IMR-90 (cell line): Measurements from ENCODE around the gene AFM. TPM values are rescaled to one million over a fixed set of nuclear protein-coding genes. Genes with fewer than 3 reads are reported as not detected.

ENCODE experiments used
- ATAC-seq: fragments of 200-7000 bp; cut with Tn5 transposase; 2 replicates; pipeline ENCODE4 v1.9.1; 2020; ENCODE audit warnings: low read depth, mild to moderate bottlenecking, moderate library complexity
- BruUV-seq: library from RNA; stranded (reverse); fragments of 400-500 nt; replicated peaks from 2 replicates; lab custom pipeline; 2021; lab: Mats Ljungman, UMichigan
- CTCF ChIA-PET: fragments of 300-600 bp; formaldehyde crosslinking; extraction: SDS; loops from one replicate; lab custom pipeline; 2021; ENCODE audit warnings: antibody characterized with exemption; lab: Yijun Ruan, JAX
- POLR2A ChIA-PET: fragments of 300-600 bp; sonication (Branson Sonifier 250); formaldehyde crosslinking; loops from one replicate; lab custom pipeline; 2022; ENCODE audit warnings: antibody characterized with exemption; ENCODE audit not compliant: unreplicated experiment; lab: Charles Lee
- DNase-seq: peaks from one replicate; pipeline ENCODE4 v3.0.0; 2013
- H2AFZ ChIP-seq: replicated peaks from 2 replicates; pipeline ENCODE3; 2013; ENCODE audit warnings: low read length, mild to moderate bottlenecking; ENCODE audit not compliant: poor library complexity
- H2AK5ac ChIP-seq: 2 replicates; pipeline ENCODE4 v1.6.1; 2013; ENCODE audit warnings: low read depth, low read length, inconsistent platforms
- H2AK9ac ChIP-seq: replicated peaks from 2 replicates; pipeline ENCODE3; 2013; ENCODE audit warnings: mild to moderate bottlenecking, low read depth, low read length, moderate library complexity; ENCODE audit not compliant: poor library complexity
- H2BK120ac ChIP-seq: 2 replicates; pipeline ENCODE4 v1.6.1; 2013; ENCODE audit warnings: low read depth, low read length, inconsistent platforms
- H2BK15ac ChIP-seq: 3 replicates; pipeline ENCODE4 v1.6.1; 2013; ENCODE audit warnings: low read depth, low read length, inconsistent platforms
- H2BK20ac ChIP-seq: 2 replicates; pipeline ENCODE4 v1.6.1; 2013; ENCODE audit warnings: low read depth, mild to moderate bottlenecking, inconsistent platforms, low read length, moderate library complexity
- H2BK5ac ChIP-seq: 2 replicates; pipeline ENCODE4 v1.6.1; 2013; ENCODE audit warnings: mild to moderate bottlenecking, low read depth, low read length, inconsistent platforms; ENCODE audit not compliant: poor library complexity, severe bottlenecking
- H3K14ac ChIP-seq: replicated peaks from 2 replicates; pipeline ENCODE4 v1.6.1; 2013; ENCODE audit warnings: low read depth, low read length, inconsistent platforms
- H3K18ac ChIP-seq: 2 replicates; pipeline ENCODE4 v1.6.1; 2013; ENCODE audit warnings: low read depth, low read length, control low read depth
- H3K23ac ChIP-seq: 2 replicates; pipeline ENCODE4 v1.6.1; 2013; ENCODE audit warnings: low read depth, low read length, inconsistent platforms
- H3K27ac ChIP-seq: 2 replicates; pipeline ENCODE4 v1.5.1; 2013; ENCODE audit warnings: mild to moderate bottlenecking, control low read depth, low read length; ENCODE audit not compliant: insufficient read depth
- H3K27me3 ChIP-seq: 2 replicates; pipeline ENCODE4 v1.6.1; 2013; ENCODE audit warnings: low read length; ENCODE audit not compliant: control insufficient read depth, insufficient read depth
- H3K36me3 ChIP-seq: 2 replicates; pipeline ENCODE4 v1.6.1; 2013; ENCODE audit warnings: low read length, mixed read lengths; ENCODE audit not compliant: control insufficient read depth, insufficient read depth
- H3K4ac ChIP-seq: 2 replicates; pipeline ENCODE4 v1.6.1; 2013; ENCODE audit warnings: low read depth, low read length, inconsistent platforms
- H3K4me1 ChIP-seq: 2 replicates; pipeline ENCODE4 v1.6.1; 2013; ENCODE audit warnings: low read length, mixed read lengths; ENCODE audit not compliant: control insufficient read depth, insufficient read depth
- H3K4me2 ChIP-seq: 2 replicates; pipeline ENCODE4 v1.6.1; 2013; ENCODE audit warnings: low read depth, mild to moderate bottlenecking, control low read depth, low read length, moderate library complexity
- H3K4me3 ChIP-seq: 2 replicates; pipeline ENCODE4 v1.5.1; 2013; ENCODE audit warnings: low read depth, mild to moderate bottlenecking, control low read depth, low read length, moderate library complexity; ENCODE audit not compliant: insufficient read depth
- H3K56ac ChIP-seq: 2 replicates; pipeline ENCODE4 v1.6.1; 2013; ENCODE audit warnings: low read length, inconsistent platforms; ENCODE audit not compliant: insufficient read depth; ENCODE audit errors: extremely low read depth
- H3K79me1 ChIP-seq, 2 experiments: 2 replicates each; pipeline ENCODE4 v1.6.1; 2013; ENCODE audit warnings: low read length in 2 of 2, inconsistent platforms in 1 of 2, low read depth in 1 of 2
- H3K9ac ChIP-seq: 2 replicates; pipeline ENCODE4 v1.6.1; 2013; ENCODE audit warnings: low read depth, low read length, control low read depth
- H3K9me1 ChIP-seq: 2 replicates; pipeline ENCODE4 v1.6.1; 2013; ENCODE audit warnings: low read length, inconsistent platforms; ENCODE audit not compliant: insufficient read depth
- H3K9me3 ChIP-seq: 2 replicates; pipeline ENCODE4 v1.6.1; 2013; ENCODE audit warnings: low read length; ENCODE audit not compliant: control insufficient read depth, insufficient read depth
- H4K20me1 ChIP-seq: 2 replicates; pipeline ENCODE4 v1.6.1; 2013; ENCODE audit warnings: low read length, inconsistent platforms; ENCODE audit not compliant: insufficient read depth
- H4K5ac ChIP-seq: 2 replicates; pipeline ENCODE4 v1.6.1; 2013; ENCODE audit warnings: mild to moderate bottlenecking, low read depth, low read length, control low read depth
- H4K8ac ChIP-seq, 2 experiments: 2 replicates each; pipeline ENCODE4 v1.6.1; 2013; ENCODE audit warnings: low read depth in 2 of 2, low read length in 2 of 2, control low read depth in 1 of 2, inconsistent platforms in 1 of 2
- H4K91ac ChIP-seq: 2 replicates; pipeline ENCODE4 v1.6.1; 2013; ENCODE audit warnings: low read depth, low read length, inconsistent platforms; ENCODE audit not compliant: insufficient read depth
- CEBPB ChIP-seq: IDR thresholded peaks from 2 replicates; pipeline ENCODE4 v1.6.1; 2012; ENCODE audit warnings: low read depth, low read length, improper control_type of control experiment
- ELK1 ChIP-seq: fragments of 150-350 bp; IDR thresholded peaks from 2 replicates; pipeline ENCODE4 v1.6.1; 2016; ENCODE audit warnings: low read depth, mild to moderate bottlenecking, low read length, moderate library complexity, borderline replicate concordance
- MAFK ChIP-seq: IDR thresholded peaks from 2 replicates; pipeline ENCODE4 v1.6.1; 2012; ENCODE audit warnings: low read depth, low read length, improper control_type of control experiment
- MAZ ChIP-seq: IDR thresholded peaks from 2 replicates; pipeline ENCODE4 v1.6.1; 2012; ENCODE audit warnings: low read depth, mild to moderate bottlenecking, low read length, improper control_type of control experiment, moderate library complexity, borderline replicate concordance
- RCOR1 ChIP-seq: IDR thresholded peaks from 2 replicates; pipeline ENCODE4 v1.6.1; 2012; ENCODE audit warnings: mild to moderate bottlenecking, low read length, improper control_type of control experiment; ENCODE audit not compliant: insufficient replicate concordance
- RFX5 ChIP-seq: IDR thresholded peaks from 2 replicates; pipeline ENCODE4 v1.8.0; 2012; ENCODE audit warnings: low read depth, mild to moderate bottlenecking, low read length, moderate library complexity
- SMC3 ChIP-seq: fragments of 150-350 bp; IDR thresholded peaks from 2 replicates; pipeline ENCODE4 v1.6.1; 2016; ENCODE audit warnings: low read depth, mild to moderate bottlenecking, antibody characterized with exemption, low read length, moderate library complexity
- USF2 ChIP-seq: fragments of 150-350 bp; IDR thresholded peaks from 2 replicates; pipeline ENCODE4 v1.6.1; 2017; ENCODE audit warnings: mild to moderate bottlenecking, antibody characterized with exemption, low read length, low read depth
- WGBS, 2 experiments: methylation state at CpG; one replicate each; pipeline versions ENCODE4 v1.1.5 to v1.1.7; 2013; ENCODE audit warnings: missing lambda C conversion rate in 2 of 2; ENCODE audit not compliant: insufficient read length in 1 of 2; ENCODE audit errors: extremely low coverage in 2 of 2; 5-methylcytosine and 5-hydroxymethylcytosine counted together
- dilution Hi-C: fragments of 300-500 bp; cut with HindIII; formaldehyde crosslinking; loops from one replicate; pipeline ENCODE4 v1.14.3; 2018; ENCODE audit warnings: low sequenced_read_pairs; ENCODE audit not compliant: unreplicated experiment
- in situ Hi-C: fragments of 300-500 bp; cut with MboI; formaldehyde crosslinking; loops from 3 replicates; pipeline ENCODE4 v1.14.3; 2019; ENCODE audit warnings: low sequenced_read_pairs, inconsistent platforms, mixed read lengths
- intact Hi-C: fragments of 100-400 bp; cut with micrococcal nuclease; formaldehyde crosslinking; loops from 2 replicates; pipeline ENCODE4 v1.10.0; 2022
- polyA plus RNA-seq, 3 experiments: library from polyadenylated mRNA; depleted of rRNA; stranded (reverse); fragments of >200 nt; gene quantifications; 2 replicates each; pipeline ENCODE4 v1.2.3, GENCODE V29; 2012; ENCODE audit warnings: low replicate concordance in 1 of 3
- total RNA-seq: library from RNA; depleted of rRNA; stranded (reverse); fragments of >200 nt; gene quantifications from 2 replicates; pipeline ENCODE4 v1.2.3, GENCODE V29; 2012
- TF ChIP-seq, protein P1 (sequence below): conservative IDR thresholded peaks from 2 replicates; pipeline ENCODE4 v1.5.1; 2012; ENCODE audit warnings: mild to moderate bottlenecking, low read depth, low read length, improper control_type of control experiment

Gene AFM
- total and polyA plus RNA-seq, 2 of the 4 experiments (the other 2 are of a cell fraction): not detected

DNA sequence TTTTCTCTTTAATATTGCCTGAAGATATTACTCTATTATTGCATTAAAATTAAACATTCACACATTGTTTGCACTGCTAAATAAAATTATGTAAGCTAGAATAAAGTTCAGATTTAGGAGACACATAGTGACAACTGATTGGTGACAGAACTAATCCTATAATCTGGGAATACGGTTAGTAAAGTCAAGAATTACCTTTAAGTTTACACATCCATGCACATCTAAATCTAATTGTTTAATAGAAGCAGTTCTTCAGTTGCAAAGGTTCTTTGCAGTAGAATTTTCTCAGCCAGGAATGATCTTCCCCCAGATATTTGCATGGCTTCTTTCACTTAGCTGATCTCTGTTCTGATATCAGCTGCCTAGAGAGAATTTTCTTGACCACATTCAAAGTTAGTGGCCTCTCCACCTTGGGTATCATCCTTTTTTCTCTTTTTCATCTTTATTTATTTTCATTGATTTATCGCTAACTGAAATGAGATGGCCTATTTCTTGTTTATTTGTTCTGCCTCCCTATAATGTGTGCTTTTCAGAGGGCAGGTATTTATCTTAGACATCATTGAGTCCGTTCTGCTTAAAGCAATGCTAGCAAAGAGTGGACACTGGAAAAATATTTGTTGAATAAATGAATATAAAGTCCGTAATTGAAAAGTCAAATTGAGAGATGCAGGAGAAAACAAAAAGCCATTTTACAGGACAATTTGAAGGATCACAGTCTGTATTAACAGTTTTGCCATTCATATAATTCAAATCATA lies 32.9 kb upstream of the AFM start:
- DNase-seq (no peak), ATAC-seq (no peak)
- Histone ChIP-seq H4K20me1 (no peaks in the 10 kb centered on the region), H3K4me2 (no peak overlapping the region), H2AK5ac (no peak overlapping the region), H3K27me3 (no peaks in the 10 kb centered on the region), H2AK9ac (no peak overlapping the region), H3K4me1 (peaks cover 3% of the 10 kb centered on the region), H2BK20ac (no peak overlapping the region), H3K4me3 (no peak overlapping the region), H3K79me1 (no peaks in the 10 kb centered on the region), H4K91ac (no peak overlapping the region), H3K14ac (no peak overlapping the region), H3K9me1 (no peaks in the 10 kb centered on the region), H2BK120ac (no peak overlapping the region), H4K5ac (no peak overlapping the region), H2BK5ac (no peak overlapping the region), H3K18ac (no peak overlapping the region), H3K56ac (no peak overlapping the region), H3K27ac (no peak overlapping the region), H3K23ac (no peak overlapping the region), H2AFZ (no peak overlapping the region), H3K4ac (no peak overlapping the region), H2BK15ac (no peak overlapping the region), H3K9me3 (no peaks in the 10 kb centered on the region), H3K9ac (no peak overlapping the region), H4K8ac (no peak overlapping the region), H3K36me3 (no peaks in the 10 kb centered on the region)
- in situ Hi-C loops: no loop called here
- intact Hi-C loops: loop anchor here (5.0 to 10.0 kb wide), 2 partner anchors 191 to 206 kb away; partner anchors contain the start of gene ANKRD17
- dilution Hi-C loops: no loop called here
- BruUV-seq: no TSS peak
- ChIA-PET POLR2A (no interaction called here), CTCF (no interaction called here)
- WGBS, 2 experiments: no CpG with 5 or more reads among the region's 4 CpGs
- TF ChIP-seq, protein P1, sequence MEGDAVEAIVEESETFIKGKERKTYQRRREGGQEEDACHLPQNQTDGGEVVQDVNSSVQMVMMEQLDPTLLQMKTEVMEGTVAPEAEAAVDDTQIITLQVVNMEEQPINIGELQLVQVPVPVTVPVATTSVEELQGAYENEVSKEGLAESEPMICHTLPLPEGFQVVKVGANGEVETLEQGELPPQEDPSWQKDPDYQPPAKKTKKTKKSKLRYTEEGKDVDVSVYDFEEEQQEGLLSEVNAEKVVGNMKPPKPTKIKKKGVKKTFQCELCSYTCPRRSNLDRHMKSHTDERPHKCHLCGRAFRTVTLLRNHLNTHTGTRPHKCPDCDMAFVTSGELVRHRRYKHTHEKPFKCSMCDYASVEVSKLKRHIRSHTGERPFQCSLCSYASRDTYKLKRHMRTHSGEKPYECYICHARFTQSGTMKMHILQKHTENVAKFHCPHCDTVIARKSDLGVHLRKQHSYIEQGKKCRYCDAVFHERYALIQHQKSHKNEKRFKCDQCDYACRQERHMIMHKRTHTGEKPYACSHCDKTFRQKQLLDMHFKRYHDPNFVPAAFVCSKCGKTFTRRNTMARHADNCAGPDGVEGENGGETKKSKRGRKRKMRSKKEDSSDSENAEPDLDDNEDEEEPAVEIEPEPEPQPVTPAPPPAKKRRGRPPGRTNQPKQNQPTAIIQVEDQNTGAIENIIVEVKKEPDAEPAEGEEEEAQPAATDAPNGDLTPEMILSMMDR: no peak
- TF ChIP-seq MAZ (no peak), SMC3 (no peak), RFX5 (no peak), ELK1 (no peak), RCOR1 (no peak), MAFK (no peak), CEBPB (no peak), USF2 (no peak)
